Measurements from ENCODE around the gene TMEM74B.
"Not testable (repeated sequence)": the region's sequence is repeated elsewhere in the genome, so short reads cannot be mapped to it uniquely, and the experiment has no call there.

Gene TMEM74B

DNA sequence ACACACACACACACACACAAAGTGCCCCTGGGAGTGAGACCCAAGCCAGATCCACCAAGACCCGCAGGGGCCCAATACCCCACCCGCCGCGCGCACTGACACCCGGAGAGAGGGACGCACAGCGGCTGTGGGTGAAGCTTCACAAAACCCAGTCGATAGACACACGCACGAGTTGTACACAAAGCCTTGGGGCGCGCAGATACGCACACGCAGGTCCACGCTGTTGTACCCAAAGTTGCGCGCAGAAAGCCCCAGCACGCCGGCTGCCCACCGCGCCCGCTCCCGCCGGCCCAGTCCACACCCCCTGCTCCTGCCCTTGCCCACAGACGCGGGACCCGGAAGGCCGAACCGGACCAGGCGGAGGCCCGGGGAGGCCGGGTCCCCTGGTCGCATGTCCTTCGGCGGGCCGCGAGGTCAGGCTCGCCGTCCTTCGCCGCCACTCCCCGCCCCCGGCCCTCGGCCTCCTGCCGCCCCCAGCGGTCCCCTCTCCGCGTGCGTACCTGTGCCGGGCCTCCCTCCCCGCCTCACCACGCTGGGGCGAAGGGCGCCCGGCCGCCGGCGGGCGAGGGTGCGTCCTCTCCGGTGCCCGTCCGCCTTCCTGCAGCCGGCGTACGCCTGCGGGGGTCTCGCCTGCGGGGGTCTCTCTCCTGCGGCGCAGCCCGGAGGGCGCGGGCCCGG lies at the start of gene TMEM74B:
Gene TMEM74B, minus strand, starts transcription at position 344 of the 678 bp plus-strand sequence. CDS start 1,180 bp downstream, outside the sequence.
- Mint-ChIP-seq H3K4me3 (peak within 1 kb of the TSS; percentile 67), H3K36me3 (ENCODE audit: low read depth) (peaks cover 2% of the 10 kb centered on the region), H3K9me3 (no peaks in the 10 kb centered on the region), H3K4me1 (peaks cover 10% of the 10 kb centered on the region), H3K27ac (no peak within 1 kb of the TSS), H3K27me3 (peaks cover 31% of the 10 kb centered on the region)
- ATAC-seq (no peak), DNase-seq (peak; percentile 4)

DNA sequence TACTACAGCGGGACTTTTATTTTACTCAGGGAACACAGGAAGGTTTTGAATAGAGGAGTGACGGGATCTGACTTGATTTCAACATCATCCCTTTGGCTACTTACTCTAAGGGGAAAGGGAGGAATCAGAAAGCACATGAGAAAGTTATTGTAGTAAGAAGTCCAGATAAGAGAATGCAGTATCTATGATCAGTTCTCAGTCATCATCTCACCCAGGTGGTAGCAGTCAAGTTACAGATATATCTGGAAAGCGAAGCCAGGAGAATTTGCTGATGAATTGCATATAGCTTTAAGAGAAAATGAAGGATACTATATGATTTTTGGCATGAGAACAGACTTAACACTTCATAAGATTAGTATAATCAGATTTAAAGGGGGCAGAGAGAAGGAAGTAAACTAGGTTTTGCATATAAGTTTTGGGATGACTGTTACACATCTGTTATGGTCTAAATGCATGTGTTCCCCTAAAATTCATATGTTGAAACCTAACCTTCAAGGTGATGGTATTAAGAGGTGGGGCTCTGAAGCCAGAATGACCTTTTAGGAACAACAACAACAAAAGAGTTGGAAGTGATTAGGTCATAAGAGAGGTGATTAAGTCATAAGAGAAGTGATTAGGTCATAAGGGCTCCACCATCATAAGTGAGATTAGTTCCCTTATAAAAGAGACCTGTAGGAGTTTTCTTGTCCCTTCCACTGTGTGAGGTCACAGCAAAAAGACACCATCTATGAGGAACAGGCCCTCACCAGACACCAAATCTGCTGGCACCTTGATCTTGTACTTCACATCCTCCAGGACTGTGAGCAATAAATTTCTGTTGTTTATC lies 47.7 kb upstream of the TMEM74B start:
- ATAC-seq (no peak), DNase-seq (no peak)
- Mint-ChIP-seq H3K4me1 (peaks cover under 1% of the 10 kb centered on the region), H3K9me3 (no peaks in the 10 kb centered on the region), H3K27me3 (peaks cover 24% of the 10 kb centered on the region), H3K27ac (no peak overlapping the region), H3K4me3 (no peak overlapping the region), H3K36me3 (ENCODE audit: low read depth) (no peaks in the 10 kb centered on the region)

DNA sequence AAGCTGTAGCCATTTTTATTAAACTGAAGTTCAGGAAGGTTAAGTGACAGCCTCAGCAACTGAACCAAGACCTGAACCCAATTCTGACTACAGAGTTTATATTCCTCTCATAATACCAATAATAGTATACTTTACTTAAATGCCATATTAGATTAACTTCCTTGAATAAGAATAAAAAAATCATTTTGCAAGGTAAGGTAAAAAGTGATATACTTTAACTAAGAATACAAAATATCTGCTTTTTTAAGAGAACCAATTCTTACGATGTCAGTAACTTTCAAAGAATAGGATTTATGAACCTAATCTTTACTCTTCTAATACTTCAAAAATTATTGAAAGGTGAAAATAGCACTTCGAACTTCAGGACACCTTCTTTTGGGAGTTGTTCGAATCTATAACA lies 44.8 kb upstream of the TMEM74B start:
- DNase-seq: no peak
- Mint-ChIP-seq H3K27ac (no peak overlapping the region), H3K4me1 (peaks cover 13% of the 10 kb centered on the region), H3K4me3 (no peak overlapping the region), H3K27me3 (peaks cover 32% of the 10 kb centered on the region), H3K36me3 (ENCODE audit: low read depth) (no peaks in the 10 kb centered on the region), H3K9me3 (peaks cover under 1% of the 10 kb centered on the region)
- no peak for ATAC-seq

DNA sequence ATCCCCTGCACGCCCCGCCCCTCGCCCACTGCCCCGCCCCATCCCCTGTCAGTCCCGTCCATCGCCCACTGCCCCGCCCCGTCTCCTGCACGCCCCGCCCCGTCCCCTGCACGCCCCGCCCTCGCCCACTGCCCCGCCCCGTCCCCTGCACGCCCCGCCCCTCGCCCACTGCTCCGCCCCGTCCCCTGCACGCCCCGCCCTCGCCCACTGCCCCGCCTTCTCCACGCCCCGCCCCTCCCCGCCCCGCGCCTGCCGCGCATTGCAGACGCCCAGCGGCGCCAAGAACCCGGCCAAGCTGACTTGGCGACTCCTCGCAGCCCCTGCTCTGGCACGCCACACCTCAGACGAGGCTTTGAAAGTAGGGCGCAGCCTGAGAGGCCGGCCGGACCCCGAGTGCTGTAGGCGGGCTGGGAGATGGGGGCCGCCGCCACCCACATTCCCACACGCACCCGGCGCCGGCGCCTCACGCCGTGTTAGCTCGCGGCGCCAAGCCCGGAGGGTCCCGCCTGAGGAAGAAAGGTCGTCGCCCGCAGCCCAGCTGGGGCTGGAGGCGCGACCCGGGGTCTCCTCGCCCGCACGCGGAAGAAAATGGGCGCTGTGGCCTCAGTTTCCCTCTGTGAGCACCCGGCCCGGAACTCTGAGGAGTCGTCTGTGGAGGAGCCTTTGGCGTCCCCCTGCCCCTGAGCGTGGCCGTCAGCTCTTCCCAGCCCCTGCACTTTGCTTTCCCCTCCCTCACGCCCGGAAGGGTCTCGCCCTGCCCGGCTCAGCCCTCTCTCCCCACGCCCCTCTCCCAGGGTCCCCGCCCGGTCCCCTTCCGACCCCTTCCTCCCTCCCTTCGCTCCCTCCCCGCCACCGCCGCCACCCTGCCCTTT lies 41.2 kb upstream of the TMEM74B start, which contains the start of gene RAD21L1:
Gene RAD21L1, plus strand, starts transcription at position 262 of the 872 bp plus-strand sequence. CDS start 2,410 bp downstream, outside the sequence.
- Mint-ChIP-seq H3K27me3 (peaks cover 29% of the 10 kb centered on the region), H3K4me3 (peak within 1 kb of the TSS; percentile 79), H3K9me3 (peaks cover 8% of the 10 kb centered on the region), H3K4me1 (peaks cover 13% of the 10 kb centered on the region), H3K36me3 (ENCODE audit: low read depth) (no peaks in the 10 kb centered on the region), H3K27ac (no peak within 1 kb of the TSS)
- ATAC-seq (peak; percentile 69), DNase-seq (peak; percentile 76)

DNA sequence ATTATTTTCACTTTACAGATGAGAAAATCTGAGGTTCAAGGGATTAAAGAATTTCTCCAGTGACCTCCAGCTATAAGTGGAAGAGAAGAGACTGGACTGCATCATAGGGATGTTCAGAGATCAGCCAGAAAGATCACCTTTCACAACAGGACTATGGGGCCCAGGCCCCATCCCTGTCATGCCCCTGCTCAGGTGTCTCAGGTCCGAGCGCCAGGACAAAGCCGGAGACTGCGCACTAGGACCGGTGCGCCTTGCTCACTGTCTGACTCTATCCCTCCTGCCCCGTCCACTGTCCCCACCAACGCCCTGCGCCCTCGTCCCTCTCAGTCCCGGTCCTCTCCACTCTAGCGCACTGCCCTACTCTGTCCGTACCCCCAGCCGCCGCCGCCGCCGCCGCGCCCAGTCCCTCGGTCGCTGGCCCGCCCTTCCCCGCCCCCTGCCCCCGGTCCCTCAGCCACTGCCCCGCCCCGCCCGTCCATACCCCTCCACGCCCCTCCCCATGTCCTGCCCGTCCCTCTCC lies 40.5 kb upstream of the TMEM74B start:
- Mint-ChIP-seq H3K4me1 (peaks cover 13% of the 10 kb centered on the region), H3K27ac (no peak overlapping the region), H3K9me3 (peaks cover 8% of the 10 kb centered on the region), H3K27me3 (peaks cover 26% of the 10 kb centered on the region), H3K36me3 (ENCODE audit: low read depth) (no peaks in the 10 kb centered on the region), H3K4me3 (peak overlapping the region; percentile 65)
- ATAC-seq (peak; percentile 60), DNase-seq (no peak)

DNA sequence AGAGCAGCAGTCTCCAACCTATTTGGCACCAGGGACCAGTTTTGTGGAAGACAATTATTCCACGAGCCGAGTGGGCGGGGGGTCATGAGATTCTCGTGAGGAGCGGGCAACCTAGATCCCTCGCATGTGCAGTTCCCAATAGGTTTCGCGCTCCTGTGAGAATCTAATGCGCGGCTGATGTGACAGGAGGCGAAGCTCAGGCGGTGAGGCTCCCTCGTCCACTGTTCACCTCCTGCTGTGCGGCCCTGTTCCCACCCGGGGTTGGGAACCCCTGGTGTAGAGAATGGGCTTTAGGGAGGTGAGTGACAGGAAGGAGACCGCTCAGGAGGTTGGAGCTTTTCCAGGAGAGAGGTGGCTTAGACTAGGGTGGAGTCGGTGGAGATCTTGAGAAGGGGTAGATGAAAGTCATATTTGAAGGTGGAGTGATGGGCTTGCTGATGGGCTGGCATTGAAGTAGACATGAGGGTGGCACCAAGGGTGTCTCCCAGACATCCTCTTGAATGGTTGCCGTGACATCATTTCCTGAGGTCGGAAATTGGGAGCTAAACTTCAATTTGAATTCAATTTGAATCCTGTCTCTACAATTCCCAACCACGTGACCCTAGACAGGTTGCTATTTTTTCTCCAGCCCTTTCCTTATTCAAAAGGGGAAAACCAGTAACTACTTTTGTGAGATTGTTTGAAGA lies 39.6 kb upstream of the TMEM74B start:
- ATAC-seq (no peak), DNase-seq (no peak)
- no peak overlapping the region for H3K27ac Mint-ChIP-seq
- H3K36me3 Mint-ChIP-seq (ENCODE audit: low read depth): no peaks in the 10 kb centered on the region
- H3K4me3 Mint-ChIP-seq: peak overlapping the region; percentile 33
- peaks cover 8% of the 10 kb centered on the region for H3K9me3 Mint-ChIP-seq
- H3K27me3 Mint-ChIP-seq: peaks cover 20% of the 10 kb centered on the region
- peaks cover 13% of the 10 kb centered on the region for H3K4me1 Mint-ChIP-seq

DNA sequence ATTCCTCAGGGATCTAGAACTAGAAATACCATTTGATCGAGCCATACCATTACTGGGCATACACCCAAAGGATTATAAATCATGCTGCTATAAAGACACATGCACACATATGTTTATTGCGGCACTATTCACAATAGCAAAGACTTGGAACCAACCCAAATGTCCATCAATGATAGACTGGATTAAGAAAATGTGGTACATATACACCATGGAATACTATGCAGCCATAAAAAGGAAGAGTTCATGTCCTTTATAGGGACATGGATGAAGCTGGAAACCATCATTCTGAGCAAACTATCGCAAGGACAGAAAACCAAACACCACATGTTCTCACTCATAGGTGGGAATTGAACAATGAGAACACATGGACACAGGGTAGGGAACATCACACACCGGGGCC lies 38.0 kb upstream of the TMEM74B start:
- not testable (repeated sequence) for H3K4me3 Mint-ChIP-seq; H3K36me3 Mint-ChIP-seq (ENCODE audit: low read depth); ATAC-seq; DNase-seq; H3K27ac Mint-ChIP-seq; H3K9me3 Mint-ChIP-seq
- Mint-ChIP-seq H3K27me3 (peaks cover 13% of the 10 kb centered on the region), H3K4me1 (peaks cover 15% of the 10 kb centered on the region)

DNA sequence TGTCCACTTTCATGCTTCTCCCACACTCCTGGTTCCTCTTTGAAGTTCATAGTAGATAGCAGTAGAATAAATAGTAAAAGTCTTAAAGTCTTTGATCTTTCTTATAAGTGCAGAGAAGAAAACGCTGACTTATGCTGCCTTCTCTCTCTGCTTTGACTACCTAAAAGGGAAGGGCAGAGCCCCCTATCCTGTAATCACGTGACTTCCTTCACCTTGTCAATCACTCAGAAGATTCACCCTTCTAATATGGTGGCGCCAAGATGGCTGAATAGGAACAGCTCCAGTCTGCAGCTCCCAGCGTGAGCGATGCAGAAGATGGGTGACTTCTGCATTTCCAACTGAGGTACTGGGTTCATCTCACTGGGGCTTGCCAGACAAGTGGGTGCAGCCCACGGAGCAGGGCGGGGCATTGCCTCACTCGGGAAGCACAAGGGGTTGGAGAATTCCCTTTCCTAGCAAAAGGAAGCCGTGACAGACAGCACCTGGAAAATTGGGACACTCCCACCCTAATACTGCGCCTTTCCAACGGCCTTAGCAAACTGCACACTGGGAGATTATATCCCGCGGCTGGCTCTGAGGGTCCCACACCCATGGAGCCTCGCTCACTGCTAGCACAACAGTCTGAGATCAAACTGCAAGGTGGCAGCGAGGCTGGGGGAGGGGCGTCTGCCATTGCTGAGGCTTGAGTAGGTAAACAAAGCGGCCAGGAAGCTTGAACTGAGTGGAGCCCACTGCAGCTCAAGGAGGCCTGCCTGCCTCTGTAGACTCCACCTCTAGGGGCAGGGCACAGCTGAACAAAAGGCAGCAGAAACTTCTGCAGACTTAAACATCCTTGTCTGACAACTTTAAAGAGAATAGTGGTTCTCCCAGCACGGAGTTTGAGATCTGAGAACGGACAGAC lies 32.0 kb upstream of the TMEM74B start:
- not testable (repeated sequence) for H3K36me3 Mint-ChIP-seq (ENCODE audit: low read depth); H3K27ac Mint-ChIP-seq; DNase-seq; ATAC-seq; H3K4me3 Mint-ChIP-seq; H3K9me3 Mint-ChIP-seq; H3K27me3 Mint-ChIP-seq
- peaks cover 38% of the 10 kb centered on the region for H3K4me1 Mint-ChIP-seq

DNA sequence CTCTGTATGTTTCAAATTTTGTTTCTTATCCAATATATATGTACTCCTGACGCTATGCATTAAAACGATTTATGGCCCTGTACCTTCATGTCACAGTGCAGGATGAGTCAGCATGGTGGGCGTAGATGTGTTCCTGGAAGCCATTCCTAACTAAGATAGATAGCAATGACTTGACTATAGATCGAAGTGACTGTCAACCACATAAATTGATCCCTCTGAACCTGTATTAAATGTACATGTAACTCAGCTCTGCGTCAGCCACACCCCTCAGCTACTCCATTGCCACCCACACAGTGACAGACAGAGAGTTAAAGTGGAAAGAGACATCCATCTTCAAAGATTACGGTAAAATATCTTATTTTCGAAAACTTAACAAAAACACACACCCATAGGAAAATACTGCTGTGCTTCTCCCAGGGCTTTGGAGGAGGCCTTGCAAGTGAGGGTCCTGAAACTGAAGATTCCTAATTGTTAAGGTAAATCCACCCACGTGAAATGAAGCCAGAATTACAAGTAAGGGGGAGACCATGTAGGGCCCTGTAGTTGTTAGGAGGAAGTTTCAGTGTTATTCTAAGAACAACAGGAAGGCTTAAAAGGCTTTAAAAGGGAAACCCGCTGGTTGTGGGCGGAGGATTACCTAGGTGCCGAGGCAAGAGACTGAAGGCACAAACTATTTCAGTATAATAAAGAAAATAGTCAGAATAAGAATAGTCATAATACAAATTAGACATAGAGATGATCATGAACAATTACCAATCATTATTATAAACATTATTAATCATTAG lies 30.8 kb upstream of the TMEM74B start:
- Mint-ChIP-seq H3K36me3 (ENCODE audit: low read depth) (no peaks in the 10 kb centered on the region), H3K27me3 (peaks cover 3% of the 10 kb centered on the region), H3K9me3 (no peaks in the 10 kb centered on the region), H3K4me3 (peak overlapping the region; percentile 35), H3K27ac (peak overlapping the region; percentile 61), H3K4me1 (peaks cover 38% of the 10 kb centered on the region)
- peak; percentile 49 for DNase-seq
- ATAC-seq: peak; percentile 85

DNA sequence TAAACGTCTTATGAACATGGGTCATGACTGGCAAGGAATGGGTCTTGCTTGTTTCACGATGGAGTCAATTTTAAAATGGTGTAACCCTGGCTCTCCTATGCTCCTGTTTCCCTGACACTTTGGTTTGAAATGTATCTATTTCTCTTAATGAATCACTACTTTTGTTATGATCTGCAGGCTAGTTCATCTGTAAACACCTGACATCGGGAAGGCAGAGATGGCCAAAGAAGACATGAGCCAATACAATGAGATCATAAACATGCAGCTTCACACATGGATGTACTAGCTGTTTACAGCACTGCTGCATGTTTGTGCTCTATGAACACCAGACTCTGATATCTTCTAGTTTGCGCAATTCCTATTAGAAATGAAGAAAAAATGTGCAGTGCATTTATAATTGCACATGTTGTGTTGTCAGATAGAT lies 30.1 kb upstream of the TMEM74B start:
- Mint-ChIP-seq H3K36me3 (ENCODE audit: low read depth) (no peaks in the 10 kb centered on the region), H3K4me3 (no peak overlapping the region), H3K9me3 (no peaks in the 10 kb centered on the region), H3K27ac (no peak overlapping the region), H3K27me3 (peaks cover 3% of the 10 kb centered on the region), H3K4me1 (peaks cover 38% of the 10 kb centered on the region)
- ATAC-seq (no peak), DNase-seq (no peak)

DNA sequence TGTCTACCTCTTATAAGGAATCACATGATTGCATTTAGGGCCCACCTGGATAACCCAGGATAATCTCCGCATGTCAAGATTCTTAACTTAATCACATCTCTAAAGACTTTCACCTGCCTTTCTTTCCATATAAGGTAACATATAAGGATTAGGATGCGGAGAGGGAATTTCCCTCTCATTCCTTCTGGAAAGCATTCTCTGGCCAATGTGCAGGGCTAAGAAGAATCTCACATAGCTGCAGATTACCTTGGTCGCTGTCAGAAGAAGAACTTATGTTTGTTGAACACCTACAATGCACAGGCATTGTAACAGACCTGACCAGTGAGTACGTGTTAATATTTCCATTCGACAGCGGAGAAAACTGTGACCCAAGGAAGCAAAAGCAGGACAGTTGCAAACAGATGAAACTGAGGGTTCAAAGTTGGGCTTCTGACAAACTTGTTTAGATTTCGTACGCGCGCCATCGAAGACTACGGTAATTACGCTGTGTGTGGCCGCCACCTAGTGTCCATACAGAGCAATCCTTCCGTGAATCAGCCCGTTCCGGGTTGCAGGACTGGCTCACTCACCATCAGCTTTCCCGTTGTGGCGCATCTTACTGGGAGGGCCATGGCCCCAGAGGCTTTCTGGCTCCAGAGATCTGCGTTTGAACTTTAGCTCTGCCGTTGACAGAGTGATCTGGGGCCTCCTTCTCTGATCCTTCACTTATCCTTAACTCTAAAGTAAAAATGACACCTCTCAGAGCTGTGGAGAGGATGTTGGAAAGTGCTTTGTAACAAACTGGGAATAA lies 28.0 kb upstream of the TMEM74B start:
- DNase-seq (peak; percentile 72), ATAC-seq (peak; percentile 75)
- Mint-ChIP-seq H3K4me1 (peaks cover 36% of the 10 kb centered on the region), H3K36me3 (ENCODE audit: low read depth) (no peaks in the 10 kb centered on the region), H3K27ac (no peak overlapping the region), H3K4me3 (no peak overlapping the region), H3K9me3 (no peaks in the 10 kb centered on the region), H3K27me3 (peaks cover 3% of the 10 kb centered on the region)

DNA sequence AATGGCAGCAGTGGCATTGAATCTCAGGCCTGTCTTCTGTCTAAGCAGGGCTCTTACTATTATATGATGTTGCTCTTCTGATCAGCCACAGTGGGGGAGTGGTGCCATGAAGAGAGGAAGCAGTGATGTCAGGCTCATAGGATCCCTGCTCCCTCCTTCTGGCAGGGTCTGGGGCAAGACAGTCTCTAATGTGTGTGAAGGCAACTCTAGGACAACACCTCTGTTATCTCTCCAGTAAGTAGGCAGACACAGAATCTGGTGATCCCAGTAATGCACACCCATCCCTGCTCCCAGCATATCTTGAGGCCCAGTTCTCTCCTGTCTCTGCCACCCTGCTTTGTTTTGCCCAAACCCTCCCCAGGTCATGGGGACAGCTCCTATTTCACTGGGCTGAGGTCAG lies 27.2 kb upstream of the TMEM74B start:
- H3K36me3 Mint-ChIP-seq (ENCODE audit: low read depth): no peaks in the 10 kb centered on the region
- H3K9me3 Mint-ChIP-seq: no peaks in the 10 kb centered on the region
- H3K27me3 Mint-ChIP-seq: peaks cover 3% of the 10 kb centered on the region
- no peak for ATAC-seq
- H3K4me1 Mint-ChIP-seq: peaks cover 32% of the 10 kb centered on the region
- no peak overlapping the region for H3K27ac Mint-ChIP-seq
- H3K4me3 Mint-ChIP-seq: no peak overlapping the region
- no peak for DNase-seq

Measured in activated naive CD8-positive, alpha-beta T cell treated with anti-CD3 and anti-CD28 coated beads, Interleukin-2, amount 50 U/mL, for 24 hours (primary cell).